ENCODE results near the gene GBX2.
"Not testable (repeated sequence)": the region's sequence is repeated elsewhere in the genome, so short reads cannot be mapped to it uniquely, and the experiment has no call there.

The GBX2 gene

GRCh38 chr2:236155406-236155805 is 12.8 kb downstream of the GBX2 start:
- DNase-seq (ENCODE audit: low read depth) = no peak

DNA sequence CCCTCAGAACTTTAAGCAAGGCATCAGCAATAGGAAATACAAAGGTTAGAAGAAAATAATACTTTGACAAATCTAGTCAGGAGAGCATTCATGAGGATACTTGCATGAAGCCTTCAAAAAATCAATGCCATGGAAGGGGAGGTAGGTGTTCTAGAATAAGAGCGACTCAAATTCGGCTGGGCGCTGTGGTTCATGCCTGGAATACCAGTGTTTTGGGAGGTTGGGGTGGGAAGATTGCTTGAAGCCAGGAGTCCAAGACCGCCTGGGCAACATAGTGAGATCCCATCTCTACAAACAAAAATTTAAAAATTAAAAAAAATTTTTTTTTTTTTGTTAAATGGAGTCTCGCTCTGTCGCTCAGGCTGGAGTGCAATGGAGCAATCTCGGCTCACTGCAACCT is 21.8 kb downstream of the GBX2 start:
- DNase-seq (ENCODE audit: low read depth) = no peak

DNA sequence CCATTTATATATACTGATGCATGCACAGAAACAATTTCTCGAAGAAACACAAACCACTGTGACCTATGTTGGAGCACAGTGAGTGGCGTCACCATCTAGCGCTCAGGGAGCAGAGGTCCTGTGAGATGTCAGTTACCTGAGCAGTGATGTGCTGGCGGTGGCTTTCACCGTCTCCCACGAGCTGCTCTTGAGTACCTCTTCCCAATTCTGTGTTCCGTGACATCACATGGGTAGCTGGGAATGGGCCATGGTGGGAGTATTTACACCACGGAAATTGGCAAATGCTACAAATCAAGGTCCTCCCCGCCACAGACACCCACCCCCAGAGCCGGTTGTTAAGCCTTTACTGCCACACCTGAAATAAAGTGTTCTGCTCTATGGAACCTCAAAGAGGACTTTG is 24.4 kb downstream of the GBX2 start:
- DNase-seq (ENCODE audit: low read depth) = no peak

DNA sequence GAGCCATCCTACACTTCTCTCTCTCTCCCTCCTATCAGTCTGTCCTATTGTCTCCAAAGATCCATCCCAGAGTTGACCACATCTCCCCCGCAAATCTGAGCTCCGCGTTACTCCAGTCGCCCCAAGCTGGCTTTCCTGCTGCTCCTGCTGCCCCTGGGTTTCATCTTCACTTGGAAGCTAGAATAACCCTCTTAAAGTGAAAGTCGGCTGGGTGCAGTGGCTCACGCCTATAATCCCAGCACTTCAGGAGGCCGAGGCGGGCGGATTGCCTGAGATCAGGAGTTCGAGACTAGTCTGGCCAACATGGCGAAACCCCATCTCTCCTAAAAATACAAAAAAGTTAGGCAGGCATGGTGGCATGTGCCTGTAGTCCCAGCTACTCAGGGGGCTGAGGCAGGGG is 26.6 kb downstream of the GBX2 start:
- not testable (repeated sequence) for DNase-seq (ENCODE audit: low read depth)

GRCh38 chr2:236137066-236137465 is 31.1 kb downstream of the GBX2 start:
- DNase-seq (ENCODE audit: low read depth) = no peak

DNA sequence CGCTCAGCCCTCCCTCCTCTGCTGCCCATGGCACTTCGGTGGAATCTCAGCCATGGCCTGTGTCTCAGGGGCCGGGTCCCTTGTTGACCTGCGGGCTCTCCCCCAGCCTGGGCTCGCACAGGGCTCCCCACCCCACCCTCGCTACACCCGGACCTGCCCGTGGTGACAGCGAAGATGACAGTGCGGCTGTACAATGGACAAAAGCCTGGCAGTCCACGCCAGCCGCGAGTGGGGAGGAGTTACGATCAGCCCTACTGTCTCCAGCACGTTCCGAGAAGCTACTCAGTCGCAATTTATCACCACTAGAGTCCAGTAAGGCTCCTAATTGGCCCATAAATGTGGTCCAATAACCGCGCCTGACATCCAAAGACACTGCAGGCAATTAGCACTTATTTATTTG is 31.6 kb downstream of the GBX2 start:
- no peak for DNase-seq (ENCODE audit: low read depth)

GRCh38 chr2:236133410-236134012 is 34.7 kb downstream of the GBX2 start:
- DNase-seq (ENCODE audit: low read depth) = no peak

GRCh38 chr2:236131073-236131692 is 37.0 kb downstream of the GBX2 start:
- no peak for DNase-seq (ENCODE audit: low read depth)

DNA sequence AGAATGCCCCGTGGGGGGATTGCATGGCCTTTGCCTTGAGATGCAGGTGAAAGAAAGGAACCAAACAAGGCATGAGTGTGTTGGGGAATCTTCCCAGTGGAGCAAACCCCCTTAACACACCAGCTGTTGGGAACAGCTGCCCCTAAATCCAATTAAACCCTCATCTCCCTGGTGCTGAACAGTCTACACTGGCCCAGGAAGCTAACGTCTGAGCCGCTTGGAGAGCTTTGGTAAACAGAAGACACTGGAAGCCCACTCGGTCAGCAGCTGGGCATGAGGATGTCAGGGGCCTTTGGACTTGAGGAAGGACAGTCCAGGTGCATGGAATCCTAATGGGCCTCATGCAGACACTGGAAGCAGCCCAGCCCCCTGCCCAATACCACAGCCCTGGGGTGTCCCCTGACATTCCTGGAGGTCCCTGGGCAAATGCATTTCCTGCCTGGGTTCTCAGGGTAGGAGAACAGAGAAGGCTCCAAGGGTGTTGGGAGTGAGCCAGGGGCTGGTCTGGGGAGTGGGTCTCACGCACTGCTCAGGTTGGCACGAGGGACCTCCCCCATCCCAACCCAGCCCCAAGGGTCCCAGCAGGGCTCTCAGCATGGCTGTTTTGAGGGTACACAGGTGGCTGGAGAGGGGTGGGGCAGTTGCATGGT is 37.7 kb downstream of the GBX2 start:
- no peak for DNase-seq (ENCODE audit: low read depth)

DNA sequence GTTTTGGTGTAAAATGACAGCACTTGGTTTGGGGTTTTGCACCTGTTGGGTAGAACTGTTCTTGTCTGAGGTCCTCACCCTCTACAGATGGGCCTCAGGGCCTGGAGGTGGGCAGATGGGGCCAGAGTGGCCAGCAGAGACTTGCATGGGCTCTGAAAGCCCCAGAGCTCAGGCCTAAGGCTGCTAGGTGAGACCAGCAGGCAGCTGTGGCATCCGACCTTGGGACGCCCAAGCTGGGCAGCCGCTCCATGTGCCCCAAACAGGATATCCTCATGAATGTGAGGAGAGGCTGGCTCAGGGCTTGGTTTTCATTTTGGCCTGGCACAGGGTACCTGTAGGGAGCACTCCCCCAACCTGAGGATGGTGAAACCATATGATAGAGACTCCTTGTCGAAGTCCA is 38.3 kb downstream of the GBX2 start:
- no peak for DNase-seq (ENCODE audit: low read depth)

DNA sequence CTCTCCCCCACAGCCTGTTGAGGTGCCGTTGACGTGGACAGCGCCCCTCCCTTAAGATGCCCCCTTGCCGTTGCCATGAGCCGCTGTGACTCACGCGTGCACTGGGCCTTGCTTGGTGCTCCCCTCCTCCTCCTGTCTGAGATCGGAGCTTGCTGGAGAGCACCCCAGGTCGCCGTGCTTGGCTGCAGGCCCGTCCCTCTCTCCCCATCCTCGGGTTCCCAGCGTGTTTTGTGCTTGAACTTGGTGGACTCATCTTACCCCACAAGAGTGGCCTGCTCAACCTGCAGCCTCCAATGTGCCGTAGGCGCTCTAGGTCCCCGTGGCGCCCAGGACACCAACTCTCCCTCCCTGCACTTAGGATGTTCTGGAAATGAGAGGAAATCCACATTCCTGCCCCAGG is 39.9 kb downstream of the GBX2 start:
- no peak for DNase-seq (ENCODE audit: low read depth)

DNA sequence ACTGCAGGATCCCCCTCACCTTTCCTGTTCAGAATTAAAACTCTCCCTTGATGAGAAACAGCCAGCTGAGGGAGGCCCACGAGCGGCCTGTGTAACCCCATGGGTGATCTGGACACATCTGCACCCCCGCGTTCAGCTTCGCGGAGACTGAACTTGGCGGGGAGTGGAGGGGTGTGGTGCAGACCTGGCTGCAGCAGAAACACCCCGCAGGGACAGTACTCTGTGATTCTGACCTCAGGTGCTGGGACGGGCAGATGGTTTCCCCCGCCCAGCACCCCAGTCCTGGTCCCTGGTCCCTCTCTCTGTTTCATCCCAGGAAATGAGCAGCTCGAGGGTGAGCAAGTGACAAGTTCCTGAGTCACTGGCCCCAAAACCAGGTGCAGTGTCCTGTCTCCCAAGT is 41.2 kb downstream of the GBX2 start:
- DNase-seq (ENCODE audit: low read depth) = no peak

- DNase-seq (ENCODE audit: low read depth) = no peak
These were observed 42.6 kb downstream of the GBX2 start for GRCh38 chr2:236125541-236125940.

DNA sequence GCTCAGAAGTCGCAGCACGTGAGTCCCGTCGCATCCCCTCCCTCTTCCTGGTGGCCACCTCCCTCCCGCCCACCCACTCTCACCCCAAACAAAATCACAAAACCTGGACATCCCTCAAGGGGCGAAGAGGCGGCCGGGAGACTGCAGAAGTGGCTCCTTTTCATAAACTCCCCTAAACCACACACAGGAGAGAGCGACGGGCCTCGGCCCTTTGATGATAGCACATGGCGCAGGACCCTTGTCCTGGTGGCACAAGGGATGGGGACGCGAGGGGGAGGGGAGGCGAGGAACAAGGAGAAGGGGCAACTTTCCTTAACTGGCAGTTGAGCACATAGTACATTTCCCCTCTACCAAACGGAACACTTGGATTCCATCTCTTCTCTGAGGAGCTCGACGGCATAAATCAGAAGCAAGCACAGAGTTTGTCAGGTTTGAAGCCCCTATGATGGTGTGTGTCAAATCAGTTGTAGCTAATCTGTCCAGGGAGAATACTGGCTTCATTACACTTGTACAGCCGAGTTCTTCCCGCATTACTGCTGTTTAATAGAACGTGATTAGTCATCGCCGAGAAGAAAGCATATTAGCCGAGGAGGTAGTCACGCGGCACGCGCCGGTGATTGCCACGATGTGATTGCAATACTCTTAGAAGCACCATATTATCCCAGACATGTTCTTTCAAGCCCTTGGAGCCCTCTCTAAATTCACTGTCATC is 43.8 kb downstream of the GBX2 start:
- DNase-seq (ENCODE audit: low read depth) = no peak

DNA sequence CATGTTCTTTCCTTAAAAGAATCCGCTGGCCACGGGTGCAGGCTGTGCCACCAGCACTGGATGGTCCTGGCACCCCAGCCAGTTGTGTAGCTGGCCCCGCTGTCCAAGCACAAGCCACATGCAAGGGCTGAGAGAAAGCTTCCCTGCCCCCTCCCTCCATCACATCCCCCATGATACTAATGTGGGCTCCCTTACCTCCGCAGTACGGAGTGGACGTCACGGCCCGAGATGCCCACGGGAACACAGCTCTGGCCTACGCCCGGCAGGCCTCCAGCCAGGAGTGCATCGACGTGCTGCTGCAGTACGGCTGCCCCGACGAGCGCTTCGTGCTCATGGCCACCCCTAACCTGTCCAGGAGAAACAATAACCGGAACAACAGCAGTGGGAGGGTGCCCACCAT is 44.5 kb downstream of the GBX2 start:
- DNase-seq (ENCODE audit: low read depth) = no peak

DNA sequence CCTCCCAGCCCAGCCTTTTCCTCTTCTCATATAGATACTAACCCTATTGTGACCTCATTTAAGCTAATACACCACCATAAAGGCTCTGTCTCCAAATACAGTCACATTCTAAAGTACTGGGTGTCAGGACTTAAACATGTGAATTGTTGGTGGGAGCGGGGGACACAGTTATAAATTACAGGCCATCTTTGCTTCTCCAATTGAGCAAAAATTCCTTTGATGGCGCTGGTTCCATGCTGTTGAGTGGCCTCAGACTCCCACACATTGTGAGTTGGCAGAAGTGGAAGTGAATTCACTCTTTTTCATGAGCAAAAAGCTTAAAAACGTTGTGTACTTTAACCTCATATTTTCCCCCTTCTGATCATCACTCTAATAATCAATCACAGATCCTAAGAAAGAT is 46.0 kb downstream of the GBX2 start:
- DNase-seq (ENCODE audit: low read depth) = no peak

DNA sequence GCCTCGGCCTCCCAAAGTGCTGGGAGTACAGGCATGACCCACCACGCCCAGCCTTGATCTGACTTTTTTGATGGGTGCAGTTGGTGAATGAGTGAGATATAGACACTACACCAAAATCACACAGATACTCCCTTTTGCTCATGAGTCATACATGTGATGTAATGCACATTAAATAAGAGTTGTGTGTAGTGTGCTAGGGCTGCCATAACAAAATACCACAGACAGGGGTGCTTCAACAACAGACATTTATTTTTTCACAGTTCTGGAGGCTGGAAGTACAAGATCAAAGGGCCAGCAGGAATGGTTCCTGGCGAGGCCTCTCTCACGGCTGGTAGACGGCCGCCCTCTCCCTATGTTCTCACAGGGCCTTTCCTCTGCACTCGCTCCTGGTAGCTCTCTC is 46.6 kb downstream of the GBX2 start:
- no peak for DNase-seq (ENCODE audit: low read depth)

DNA sequence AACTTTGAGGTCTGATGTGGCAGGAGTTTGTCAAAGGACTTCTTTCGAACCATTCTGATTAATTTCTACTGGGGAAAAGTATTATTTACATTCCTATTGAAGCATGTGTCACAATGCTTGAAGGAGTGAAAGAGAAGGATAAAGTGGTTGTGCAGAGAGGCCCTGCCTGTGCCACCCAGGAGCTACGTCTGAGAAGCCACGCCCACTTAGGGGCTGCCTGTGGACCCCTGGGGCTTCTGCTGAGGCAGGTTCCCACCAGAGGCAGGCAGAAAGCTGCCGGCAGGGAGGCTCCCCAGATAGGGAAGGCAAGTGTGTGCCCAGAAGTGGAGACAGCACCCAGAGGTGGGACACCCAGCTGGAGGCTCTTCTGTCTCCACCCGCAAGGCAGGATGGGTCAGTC is 47.4 kb downstream of the GBX2 start:
- no peak for DNase-seq (ENCODE audit: low read depth)

- DNase-seq (ENCODE audit: low read depth) = no peak
These were observed 48.0 kb downstream of the GBX2 start for GRCh38 chr2:236120141-236120601.

- DNase-seq (ENCODE audit: low read depth) = no peak
These were observed 48.7 kb downstream of the GBX2 start for GRCh38 chr2:236119476-236119875.

DNA sequence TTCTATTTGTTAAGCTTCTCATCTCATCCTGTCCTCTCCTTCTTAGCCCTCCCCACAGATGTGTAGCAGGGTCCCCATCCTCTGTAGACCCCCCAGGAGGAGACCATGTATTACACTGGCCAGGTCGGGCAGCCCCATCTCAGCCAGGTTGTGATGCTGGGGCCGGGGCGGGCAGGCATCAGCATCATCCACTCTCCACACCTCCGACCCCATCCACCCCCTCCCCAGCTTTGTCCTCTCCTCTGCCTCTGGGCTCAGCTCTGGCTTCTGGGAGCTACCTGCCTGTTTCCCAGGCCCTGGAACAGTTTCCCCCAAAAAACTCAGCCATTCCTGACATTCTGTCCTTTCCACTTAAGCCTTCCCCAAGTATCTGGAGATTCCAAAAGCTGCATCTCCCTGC is 49.2 kb downstream of the GBX2 start:
- no peak for DNase-seq (ENCODE audit: low read depth)

GRCh38 chr2:236117861-236118269 is 50.3 kb downstream of the GBX2 start:
- DNase-seq (ENCODE audit: low read depth) = no peak

- DNase-seq (ENCODE audit: low read depth) = no peak
These were observed 50.8 kb downstream of the GBX2 start for GRCh38 chr2:236117401-236117800.
